Peyer's patch (tissue), 4 donors: ENCODE measurements around the gene TERT. TPM values are rescaled to one million over a fixed set of nuclear protein-coding genes. Genes with fewer than 3 reads are reported as not detected.
"Not testable (repeated sequence)": the region's sequence is repeated elsewhere in the genome, so short reads cannot be mapped to it uniquely, and the experiment has no call there.

Experiments used
- DNase-seq, 3 donors: peaks; one replicate each; pipeline ENCODE4 v3.0.0-alpha.2; 2017 to 2019
- H3K27ac ChIP-seq, 4 donors: fragments of 200-600 bp; sonication (generic); one replicate each; pipeline ENCODE4 v1.5.1; 2016 to 2019
- H3K27me3 ChIP-seq, 2 donors: fragments of 200-600 bp; sonication (generic); one replicate each; pipeline ENCODE4 v1.5.1; 2019
- H3K36me3 ChIP-seq, 3 donors: fragments of 200-600 bp; sonication (generic); one replicate each; pipeline ENCODE4 v1.5.1; 2016 to 2019
- H3K4me1 ChIP-seq, 4 donors: fragments of 200-600 bp; sonication (generic); one replicate each; pipeline ENCODE4 v1.5.1; 2016 to 2019
- H3K4me3 ChIP-seq, 4 donors: fragments of 200-600 bp; sonication (generic); 1 replicate in 3 of 4; 2 replicates in 1 of 4; pipeline ENCODE4 v1.5.1; 2016 to 2019; ENCODE audit warnings: mild to moderate bottlenecking in 1 of 4
- H3K9me3 ChIP-seq, 4 donors: fragments of 200-600 bp; sonication (generic); one replicate each; pipeline ENCODE4 v1.5.1; 2016 to 2019; ENCODE audit warnings: mild to moderate bottlenecking in 1 of 4
- CTCF ChIP-seq, 6 experiments: fragments of 450-650 bp in 4 of 6; fragments of 200-600 bp in 2 of 6; sonication (generic) in 1 of 6; IDR thresholded peaks; one replicate each; pipeline ENCODE4 v1.5.1; 2017 to 2019; ENCODE audit warnings: antibody characterized with exemption in 6 of 6, mild to moderate bottlenecking in 3 of 6, moderate library complexity in 1 of 6
- POLR2A ChIP-seq, 2 donors: fragments of 450-650 bp; IDR thresholded peaks; one replicate each; pipeline ENCODE4 v1.5.1; 2017; ENCODE audit warnings: antibody characterized with exemption in 2 of 2, mild to moderate bottlenecking in 2 of 2, moderate library complexity in 2 of 2
- total RNA-seq, 4 donors: library from RNA; depleted of rRNA; stranded (reverse); fragments of >200 nt; gene quantifications; one replicate each; pipeline ENCODE4 v1.1.0, GENCODE V29; 2016

The TERT gene
- total RNA-seq, 4 donors from 2014 or later = 0.70 to 6.6 (median 1.6) TPM

- TF ChIP-seq POLR2A (IDR thresholded peaks at IDR 0.05) (no peak), CTCF (IDR thresholded peaks at IDR 0.05) (no peak)
- Histone ChIP-seq H3K4me3 (no peak overlapping the region), H3K27me3 (peaks cover 0 to 6% of the 10 kb centered on the region in 2 donors), H3K4me1 (peaks cover 0 to 15% (median 9%) of the 10 kb centered on the region in 4 donors), H3K27ac (peak overlapping the region in 2 of 4 donors; percentile 43 to 56), H3K9me3 (no peaks in the 10 kb centered on the region), H3K36me3 (no peaks in the 10 kb centered on the region)
- DNase-seq = peak in 2 of 3 donors; percentile 77 to 83
These were observed 3.2 kb downstream of the TERT start for GRCh38 chr5:1291611-1292080.

GRCh38 chr5:1290956-1291355 is 3.9 kb downstream of the TERT start:
- H3K27ac ChIP-seq = peak overlapping the region in 2 of 4 donors; percentile 43 to 56
- H3K4me1 ChIP-seq = peaks cover 0 to 15% (median 9%) of the 10 kb centered on the region in 4 donors
- H3K27me3 ChIP-seq, H3K36me3 ChIP-seq, H3K9me3 ChIP-seq, H3K4me3 ChIP-seq: not testable (repeated sequence)
- DNase-seq = peak in 2 of 3 donors; percentile 62 to 63

GRCh38 chr5:1289559-1289958 is 5.3 kb downstream of the TERT start:
- not testable (repeated sequence) for H3K9me3 ChIP-seq, H3K4me1 ChIP-seq, H3K4me3 ChIP-seq, H3K27me3 ChIP-seq, H3K36me3 ChIP-seq, H3K27ac ChIP-seq, DNase-seq

- DNase-seq = peak in 1 of 3 donors; percentile 42
- Histone ChIP-seq H3K27ac (no peak overlapping the region), H3K27me3 (no peaks in the 10 kb centered on the region), H3K9me3 (no peaks in the 10 kb centered on the region), H3K36me3 (no peaks in the 10 kb centered on the region), H3K4me1 (no peaks in the 10 kb centered on the region), H3K4me3 (no peak overlapping the region)
- no peak for TF ChIP-seq POLR2A (IDR thresholded peaks at IDR 0.05)
- no peak for TF ChIP-seq CTCF (IDR thresholded peaks at IDR 0.05)
These were observed 6.2 kb downstream of the TERT start for GRCh38 chr5:1288439-1289335.

- H3K4me3 ChIP-seq = no peak overlapping the region
- no peaks in the 10 kb centered on the region for H3K9me3 ChIP-seq
- no peaks in the 10 kb centered on the region for H3K27me3 ChIP-seq
- H3K27ac ChIP-seq = no peak overlapping the region
- TF ChIP-seq CTCF (IDR thresholded peaks at IDR 0.05) (no peak), POLR2A (IDR thresholded peaks at IDR 0.05) (no peak)
- DNase-seq = no peak
- no peaks in the 10 kb centered on the region for H3K36me3 ChIP-seq
- H3K4me1 ChIP-seq = no peaks in the 10 kb centered on the region
These were observed 9.0 kb downstream of the TERT start for GRCh38 chr5:1285883-1286291.

GRCh38 chr5:1285141-1285540 is 9.7 kb downstream of the TERT start:
- TF ChIP-seq POLR2A (IDR thresholded peaks at IDR 0.05) (no peak), CTCF (IDR thresholded peaks at IDR 0.05) (no peak)
- H3K4me3 ChIP-seq = no peak overlapping the region
- H3K36me3 ChIP-seq = no peaks in the 10 kb centered on the region
- H3K27ac ChIP-seq = no peak overlapping the region
- DNase-seq = no peak
- no peaks in the 10 kb centered on the region for H3K4me1 ChIP-seq
- no peaks in the 10 kb centered on the region for H3K27me3 ChIP-seq
- no peaks in the 10 kb centered on the region for H3K9me3 ChIP-seq

GRCh38 chr5:1284336-1284970 is 10.4 kb downstream of the TERT start:
- not testable (repeated sequence) for H3K4me3 ChIP-seq, H3K4me1 ChIP-seq, H3K9me3 ChIP-seq, H3K36me3 ChIP-seq, H3K27ac ChIP-seq, H3K27me3 ChIP-seq
- DNase-seq = peak in 1 of 3 donors; percentile 41

GRCh38 chr5:1283729-1284041 is 11.2 kb downstream of the TERT start:
- DNase-seq = peak in 1 of 3 donors; percentile 41
- H3K27me3 ChIP-seq, H3K36me3 ChIP-seq, H3K9me3 ChIP-seq, H3K27ac ChIP-seq, H3K4me1 ChIP-seq, H3K4me3 ChIP-seq: not testable (repeated sequence)

GRCh38 chr5:1282993-1283728 is 11.7 kb downstream of the TERT start:
- H3K4me1 ChIP-seq = not testable (repeated sequence)

More at GRCh38 chr5:1282993-1283728, 11.7 kb downstream of the TERT start:
- H3K9me3 ChIP-seq, H3K36me3 ChIP-seq, H3K27ac ChIP-seq, H3K4me3 ChIP-seq, H3K27me3 ChIP-seq: not testable (repeated sequence)
- DNase-seq = peak in 1 of 3 donors; percentile 19
